ENCODE measurements around the gene CAMTA1. TPM values are rescaled to one million over a fixed set of nuclear protein-coding genes. Genes with fewer than 3 reads are reported as not detected.

Gene CAMTA1
- total RNA-seq, 2 experiments from 2014 or later: 43.9 to 73.3 TPM

GRCh38 chr1:7303554-7304317, 518.5 kb downstream of the CAMTA1 start:
- H3K4me1 ChIP-seq (ENCODE audit: insufficient read depth, low read length, poor library complexity, severe bottlenecking): no peaks in the 10 kb centered on the region
- ChIA-PET CTCF (ENCODE audit: unreplicated experiment) (no interaction called here), POLR2A (interaction anchor here (0.6 kb wide), 1 partner anchor 591 kb away, joined by 3 read pairs; no protein-coding TSS in a partner anchor)
- no peaks in the 10 kb centered on the region for H3K79me2 ChIP-seq (ENCODE audit: insufficient read depth, low read depth, low read length)
- no peak for TF ChIP-seq CTCF (conservative IDR thresholded peaks at IDR 0.05; ENCODE audit: low read length)
- no peak for TF ChIP-seq EZH2phosphoT487 (IDR thresholded peaks at IDR 0.05; ENCODE audit: borderline replicate concordance, low read depth, low read length)
- no peak for DNase-seq (ENCODE audit: low spot score)
- H3K4me3 ChIP-seq (ENCODE audit: low read depth, low read length, poor library complexity, severe bottlenecking): no peak overlapping the region
- intact Hi-C loops (cut with micrococcal nuclease; ENCODE audit: unreplicated experiment): no loop called here
- H3K36me3 ChIP-seq (ENCODE audit: insufficient read depth, low read length): no peaks in the 10 kb centered on the region
- no TSS peak for BruUV-seq (replicated peaks)
- H3K27ac ChIP-seq (ENCODE audit: low read depth, low read length, poor library complexity, severe bottlenecking): no peak overlapping the region
- H3K9me3 ChIP-seq (ENCODE audit: low read length): no peaks in the 10 kb centered on the region
- no peak overlapping the region for H2AFZ ChIP-seq (ENCODE audit: low read length)
- H4K20me1 ChIP-seq (ENCODE audit: insufficient read depth, low read length): no peaks in the 10 kb centered on the region
- H3K9me2 ChIP-seq (ENCODE audit: insufficient read depth, low read length): peaks cover 3% of the 10 kb centered on the region; the same call in 1 of the 2 replicates
- no peak overlapping the region for H3K4me2 ChIP-seq (ENCODE audit: low read length)

GRCh38 chr1:7313081-7313546, 527.9 kb downstream of the CAMTA1 start:
- Histone ChIP-seq H3K4me3 (ENCODE audit: low read depth, low read length, poor library complexity, severe bottlenecking) (no peak overlapping the region), H3K9me3 (ENCODE audit: low read length) (no peaks in the 10 kb centered on the region), H3K27ac (ENCODE audit: low read depth, low read length, poor library complexity, severe bottlenecking) (no peak overlapping the region), H2AFZ (ENCODE audit: low read length) (no peak overlapping the region), H4K20me1 (ENCODE audit: insufficient read depth, low read length) (no peaks in the 10 kb centered on the region), H3K4me2 (ENCODE audit: low read length) (no peak overlapping the region), H3K36me3 (ENCODE audit: insufficient read depth, low read length) (no peaks in the 10 kb centered on the region), H3K9me2 (ENCODE audit: insufficient read depth, low read length) (0 out of 2 replicates have a peak, but pooled peaks cover 4% of the 10 kb centered on the region), H3K79me2 (ENCODE audit: insufficient read depth, low read depth, low read length) (no peaks in the 10 kb centered on the region), H3K4me1 (ENCODE audit: insufficient read depth, low read length, poor library complexity, severe bottlenecking) (no peaks in the 10 kb centered on the region)
- POLR2A ChIA-PET: no interaction called here
- TF ChIP-seq EZH2phosphoT487 (IDR thresholded peaks at IDR 0.05; ENCODE audit: borderline replicate concordance, low read depth, low read length) (no peak), CTCF (conservative IDR thresholded peaks at IDR 0.05; ENCODE audit: low read length) (no peak)
- intact Hi-C loops (cut with micrococcal nuclease; ENCODE audit: unreplicated experiment): no loop called here
- BruUV-seq (replicated peaks): no TSS peak
- DNase-seq (ENCODE audit: low spot score): no peak
- CTCF ChIA-PET (ENCODE audit: unreplicated experiment): no interaction called here

GRCh38 chr1:7313826-7314225, 528.6 kb downstream of the CAMTA1 start:
- intact Hi-C loops (cut with micrococcal nuclease; ENCODE audit: unreplicated experiment): no loop called here
- H2AFZ ChIP-seq (ENCODE audit: low read length): no peak overlapping the region
- H3K79me2 ChIP-seq (ENCODE audit: insufficient read depth, low read depth, low read length): no peaks in the 10 kb centered on the region
- H3K4me1 ChIP-seq (ENCODE audit: insufficient read depth, low read length, poor library complexity, severe bottlenecking): no peaks in the 10 kb centered on the region
- no peaks in the 10 kb centered on the region for H3K36me3 ChIP-seq (ENCODE audit: insufficient read depth, low read length)
- no TSS peak for BruUV-seq (replicated peaks)
- no peaks in the 10 kb centered on the region for H4K20me1 ChIP-seq (ENCODE audit: insufficient read depth, low read length)
- no peak overlapping the region for H3K4me3 ChIP-seq (ENCODE audit: low read depth, low read length, poor library complexity, severe bottlenecking)
- ChIA-PET POLR2A (no interaction called here), CTCF (ENCODE audit: unreplicated experiment) (no interaction called here)
- TF ChIP-seq EZH2phosphoT487 (IDR thresholded peaks at IDR 0.05; ENCODE audit: borderline replicate concordance, low read depth, low read length) (no peak), CTCF (conservative IDR thresholded peaks at IDR 0.05; ENCODE audit: low read length) (no peak)
- H3K27ac ChIP-seq (ENCODE audit: low read depth, low read length, poor library complexity, severe bottlenecking): no peak overlapping the region
- H3K4me2 ChIP-seq (ENCODE audit: low read length): no peak overlapping the region
- H3K9me2 ChIP-seq (ENCODE audit: insufficient read depth, low read length): 0 out of 2 replicates have a peak, but pooled peaks cover 4% of the 10 kb centered on the region
- no peak for DNase-seq (ENCODE audit: low spot score)
- no peaks in the 10 kb centered on the region for H3K9me3 ChIP-seq (ENCODE audit: low read length)
